A549 (cell line): ENCODE data around the gene RNF213. TPM values are rescaled to one million over a fixed set of nuclear protein-coding genes. Genes with fewer than 3 reads are reported as not detected.

Source experiments
- ATAC-seq, 2 experiments: fragments of 200-7000 bp in 1 of 2; fragments of >200 bp in 1 of 2; cut with Nextera tagmentation in 1 of 2; cut with Tn5 transposase in 1 of 2; 3 replicates each; pipeline versions ENCODE4 v1.8.0 to v1.9.1; 2018 to 2020; ENCODE audit warnings: mild to moderate bottlenecking in 1 of 2, moderate library complexity in 1 of 2
- CTCF ChIA-PET: fragments of 300-600 bp; sonication (Branson Sonifier 250); formaldehyde crosslinking; extraction: SDS; loops from one replicate; lab custom pipeline; 2021; ENCODE audit warnings: antibody characterized with exemption, inconsistent platforms; lab: Yijun Ruan, JAX
- POLR2A ChIA-PET: fragments of 350-600 bp; formaldehyde crosslinking; extraction: SDS; loops from one replicate; lab custom pipeline; 2021; ENCODE audit warnings: antibody characterized with exemption, inconsistent platforms; lab: Yijun Ruan, JAX
- DNase-seq, 2 experiments: peaks; one replicate each; pipeline versions ENCODE4 v3.0.0 to v3.0.0-alpha.2; 2011 to 2016; ENCODE audit warnings: low read depth in 1 of 2, low spot score in 1 of 2
- FAIRE-seq: peaks from 2 replicates; lab custom pipeline; 2011; peaks lifted over from hg19 to GRCh38; lab: Jason Lieb, UNC
- H3K27ac ChIP-seq, 2 experiments: fragments of >200 bp; sonication (Bioruptor Twin); formaldehyde crosslinking; 3 replicates each; pipeline ENCODE4 v1.5.1; 2016 to 2017
- H3K4me1 ChIP-seq: fragments of >200 bp; sonication (Bioruptor Twin); formaldehyde crosslinking; 3 replicates; pipeline ENCODE4 v1.6.1; 2016
- H3K4me2 ChIP-seq: fragments of >200 bp; sonication (Bioruptor Twin); formaldehyde crosslinking; 3 replicates; pipeline ENCODE4 v1.6.1; 2016
- H3K4me3 ChIP-seq: fragments of >200 bp; sonication (Bioruptor Twin); formaldehyde crosslinking; 3 replicates; pipeline ENCODE4 v1.5.1; 2016
- H3K9me3 ChIP-seq: fragments of >200 bp; sonication (Bioruptor Twin); formaldehyde crosslinking; 3 replicates; pipeline ENCODE4 v1.6.1; 2016
- ATOH8 ChIP-seq: fragments of 250-450 bp; sonication (Bioruptor Pico); IDR thresholded peaks from 2 replicates; pipeline ENCODE4 v1.5.0; 2020; ENCODE audit warnings: low read depth, mild to moderate bottlenecking, moderate library complexity
- E2F6 ChIP-seq: IDR thresholded peaks from 2 replicates; pipeline ENCODE4 v1.6.1; 2012; ENCODE audit warnings: low read depth, borderline replicate concordance
- ESRRA ChIP-seq: fragments of 150-350 bp; IDR thresholded peaks from 2 replicates; pipeline ENCODE4 v1.6.1; 2014; ENCODE audit warnings: mild to moderate bottlenecking, low read length, borderline replicate concordance
- FOSL2 ChIP-seq, 2 experiments: fragments of 450-650 bp in 1 of 2; fragments of >200 bp in 1 of 2; sonication (Bioruptor Twin) in 1 of 2; formaldehyde crosslinking; IDR thresholded peaks; 2 replicates each; pipeline versions ENCODE4 v1.5.0 to v1.6.1; 2016 to 2020; ENCODE audit warnings: mild to moderate bottlenecking in 1 of 2, moderate library complexity in 1 of 2
- GATA3 ChIP-seq: IDR thresholded peaks from 2 replicates; pipeline ENCODE4 v1.6.1; 2012; ENCODE audit warnings: borderline replicate concordance
- HDAC2 ChIP-seq: fragments of 200-600 bp; sonication (generic); IDR thresholded peaks from 2 replicates; pipeline ENCODE4 v1.6.1; 2016
- HOXB13 ChIP-seq: fragments of 250-450 bp; sonication (Bioruptor Pico); IDR thresholded peaks from 2 replicates; pipeline ENCODE4 v1.5.0; 2020; ENCODE audit warnings: low read depth, mild to moderate bottlenecking, moderate library complexity
- HOXB5 ChIP-seq: fragments of 250-450 bp; sonication (Bioruptor Pico); IDR thresholded peaks from 2 replicates; pipeline ENCODE4 v1.5.0; 2020; ENCODE audit warnings: mild to moderate bottlenecking, moderate library complexity
- MAX ChIP-seq: IDR thresholded peaks from 2 replicates; pipeline ENCODE4 v1.6.1; 2012
- NPAS2 ChIP-seq: fragments of 250-450 bp; sonication (Bioruptor Pico); IDR thresholded peaks from 2 replicates; pipeline ENCODE4 v1.8.0; 2022; ENCODE audit warnings: mild to moderate bottlenecking, moderate library complexity, borderline replicate concordance
- NR3C1 ChIP-seq: fragments of >200 bp; sonication (Bioruptor Twin); formaldehyde crosslinking; IDR thresholded peaks from 3 replicates; pipeline ENCODE4 v1.6.1; 2017
- PHF8 ChIP-seq: fragments of 200-600 bp; sonication (generic); IDR thresholded peaks from 2 replicates; pipeline ENCODE4 v1.6.1; 2016; ENCODE audit warnings: low read depth, mild to moderate bottlenecking, antibody characterized with exemption, moderate library complexity, borderline replicate concordance
- POLR2A ChIP-seq: IDR thresholded peaks from 2 replicates; pipeline ENCODE4 v1.6.1; 2012; ENCODE audit warnings: mild to moderate bottlenecking, low read length
- RAD21 ChIP-seq, 2 experiments: fragments of >200 bp in 1 of 2; sonication (Bioruptor Twin) in 1 of 2; formaldehyde crosslinking in 1 of 2; IDR thresholded peaks in 1 of 2; conservative IDR thresholded peaks in 1 of 2; 2 replicates in 1 of 2; 3 replicates in 1 of 2; pipeline ENCODE4 v1.6.1; 2012 to 2018; ENCODE audit warnings: inconsistent platforms in 1 of 2
- TP53 ChIP-seq: fragments of 250-450 bp; sonication (Bioruptor Pico); IDR thresholded peaks from 2 replicates; pipeline ENCODE4 v1.5.0; 2021; ENCODE audit warnings: mild to moderate bottlenecking, moderate library complexity
- USF2 ChIP-seq: fragments of 450-650 bp; IDR thresholded peaks from 2 replicates; pipeline ENCODE4 v1.6.1; 2014; ENCODE audit warnings: antibody characterized with exemption
- ZFP36 ChIP-seq: fragments of 450-650 bp; IDR thresholded peaks from 2 replicates; pipeline ENCODE4 v1.6.1; 2014; ENCODE audit warnings: borderline replicate concordance; ENCODE audit not compliant: partially characterized antibody
- ZSCAN20 ChIP-seq: fragments of 250-450 bp; sonication (Bioruptor Pico); IDR thresholded peaks from 2 replicates; pipeline ENCODE4 v1.8.0; 2022; ENCODE audit warnings: mild to moderate bottlenecking, moderate library complexity
- WGBS: methylation state at CpG from one replicate; pipeline ENCODE4 v1.1.6; 2017; ENCODE audit errors: missing lambda C conversion rate; 5-methylcytosine and 5-hydroxymethylcytosine counted together
- polyA plus RNA-seq, 4 experiments: library from polyadenylated mRNA; depleted of rRNA in 3 of 4; stranded (reverse); fragments of >200 nt; fragmentation: RNase III in 1 of 4; extraction: RNeasy Plus Mini Kit Qiagen cat#74134 plus additional on column Dnase treatment in 1 of 4; gene quantifications; 2 replicates in 3 of 4; 3 replicates in 1 of 4; pipeline ENCODE4 v1.2.3, GENCODE V29; 2011 to 2017

The RNF213 gene
- polyA plus RNA-seq, 2 of the 4 experiments (the other 2 are of a cell fraction) = 59.1 to 127 TPM

- peak overlapping the region; percentile 85 for H3K4me2 ChIP-seq
- peak overlapping the region; percentile 100 for H3K27ac ChIP-seq
- no peak for DNase-seq
- POLR2A ChIA-PET = interaction anchor here (2.0 to 3.1 kb wide), 2 partner anchors 10 to 161 kb away, joined by 6 to 9 read pairs; partner anchors contain the start of gene GAA
- CTCF ChIA-PET = interaction anchor here (0.6 to 1.1 kb wide), 2 partner anchors 9 to 29 kb away, joined by 3 to 4 read pairs; no protein-coding TSS in a partner anchor
- TF ChIP-seq NPAS2 (CRISPR knock-in tag) (no peak), FOSL2 (IDR thresholded peaks at IDR 0.05) (no peak), FOSL2 (CRISPR knock-in tag; IDR thresholded peaks at IDR 0.05) (no peak)
- FAIRE-seq = no peak
- peak overlapping the region; percentile 94 for H3K4me3 ChIP-seq
- WGBS = 37% methylated on average over 3 of the region's 3 CpGs
- ATAC-seq = peak in 1 of 2 experiments; percentile 0; a peak in 2 of 6 replicates
- peaks cover 52% of the 10 kb centered on the region for H3K4me1 ChIP-seq
- H3K9me3 ChIP-seq = no peaks in the 10 kb centered on the region
Observed at GRCh38 chr17:80262291-80262690, 1.6 kb downstream of the RNF213 start.

- peaks cover 47% of the 10 kb centered on the region for H3K4me1 ChIP-seq
- peak in 1 of 2 experiments; percentile 1; a peak in 1 of 6 replicates for ATAC-seq
- peak overlapping the region; percentile 94 for H3K4me3 ChIP-seq
- FAIRE-seq = no peak
- DNase-seq = no peak
- no peaks in the 10 kb centered on the region for H3K9me3 ChIP-seq
- H3K27ac ChIP-seq = peak overlapping the region; percentile 100
- peak overlapping the region; percentile 85 for H3K4me2 ChIP-seq
- POLR2A ChIA-PET = interaction anchor here (2.0 to 3.1 kb wide), 2 partner anchors 10 to 161 kb away, joined by 6 to 9 read pairs; partner anchors contain the start of gene GAA
- CTCF ChIA-PET = interaction anchor here (1.1 to 1.6 kb wide), 2 partner anchors 10 to 162 kb away, joined by 3 to 5 read pairs; partner anchors contain the start of gene GAA
- WGBS = 76% methylated on average over 8 of the region's 8 CpGs
- TF ChIP-seq NR3C1 (no peak), ZFP36 (no peak), HOXB13 (CRISPR knock-in tag) (no peak), HOXB5 (CRISPR knock-in tag) (no peak), RAD21 (conservative IDR thresholded peaks at IDR 0.05 in 1 of 2, IDR thresholded peaks at IDR 0.05 in 1 of 2) (no peak), GATA3 (no peak), PHF8 (no peak), TP53 (CRISPR knock-in tag) (no peak), ESRRA (no peak), FOSL2 (IDR thresholded peaks at IDR 0.05) (no peak), FOSL2 (CRISPR knock-in tag; IDR thresholded peaks at IDR 0.05) (no peak), HDAC2 (no peak), ZSCAN20 (CRISPR knock-in tag) (no peak)
- TF ChIP-seq, all 56 proteins: peak for 0
Observed at GRCh38 chr17:80262775-80263244, 2.2 kb downstream of the RNF213 start.

GRCh38 chr17:80263253-80264204 lies 2.9 kb downstream of the RNF213 start:
- ATAC-seq (peak; percentile 2 to 43; a peak in 4 of 6 replicates), DNase-seq (peak; percentile 66 to 75), FAIRE-seq (no peak)
- 0 out of 3 replicates have a peak overlapping the region, but pooled peaks have one; percentile 94 for H3K4me3 ChIP-seq
- H3K27ac ChIP-seq = peak overlapping the region; percentile 100
- H3K4me1 ChIP-seq = peaks cover 40% of the 10 kb centered on the region
- 69% methylated on average over 18 of the region's 19 CpGs for WGBS
- H3K9me3 ChIP-seq = no peaks in the 10 kb centered on the region
- POLR2A ChIA-PET = interaction anchor here (2.0 to 3.1 kb wide), 2 partner anchors 9 to 162 kb away, joined by 6 to 9 read pairs; partner anchors contain the start of gene GAA
- CTCF ChIA-PET = interaction anchor here (0.6 to 2.3 kb wide), 5 partner anchors 11 to 176 kb away, joined by 3 to 9 read pairs (median 3); partner anchors contain the start of gene GAA
- no peak for TF ChIP-seq ATOH8 (CRISPR knock-in tag)
- TF ChIP-seq POLR2A = peak; percentile 33
- no peak for TF ChIP-seq E2F6
- peak; percentile 32 for TF ChIP-seq MAX
- TF ChIP-seq GATA3 = 0 out of 2 replicates have a peak, but pooled peaks have one; percentile 26
- no peak for TF ChIP-seq NPAS2 (CRISPR knock-in tag)
- TF ChIP-seq USF2 = peak; percentile 88
- TF ChIP-seq HOXB5 (CRISPR knock-in tag) = 0 out of 2 replicates have a peak, but pooled peaks have one; percentile 22
- H3K4me2 ChIP-seq = peak overlapping the region; percentile 85
